Neural cell (in vitro differentiated cells): ENCODE results near the gene MLEC.

ENCODE experiments used
- CTCF ChIP-seq: fragments of 450-650 bp; IDR thresholded peaks from 2 replicates; pipeline ENCODE4 v1.5.1; 2014; ENCODE audit warnings: antibody characterized with exemption, mild to moderate bottlenecking, moderate library complexity; ENCODE audit not compliant: poor library complexity, severe bottlenecking
- EP300 ChIP-seq: fragments of 450-650 bp; conservative IDR thresholded peaks from 2 replicates; pipeline ENCODE4 v1.6.1; 2014; ENCODE audit warnings: antibody characterized with exemption, mild to moderate bottlenecking, moderate library complexity; ENCODE audit not compliant: poor library complexity, severe bottlenecking
- POLR2AphosphoS5 ChIP-seq: IDR thresholded peaks from 2 replicates; pipeline ENCODE4 v1.6.1; 2012
- RAD21 ChIP-seq: fragments of 450-650 bp; conservative IDR thresholded peaks from 2 replicates; pipeline ENCODE4 v1.6.1; 2014; ENCODE audit warnings: antibody characterized with exemption, mild to moderate bottlenecking, moderate library complexity

GRCh38 chr12:120668868-120669840 lies 17.8 kb upstream of the MLEC start:
- TF ChIP-seq POLR2AphosphoS5 (no peak), RAD21 (no peak), CTCF (no peak), EP300 (no peak)
